ENCODE measurements around the gene MSI2.

The MSI2 gene

DNA sequence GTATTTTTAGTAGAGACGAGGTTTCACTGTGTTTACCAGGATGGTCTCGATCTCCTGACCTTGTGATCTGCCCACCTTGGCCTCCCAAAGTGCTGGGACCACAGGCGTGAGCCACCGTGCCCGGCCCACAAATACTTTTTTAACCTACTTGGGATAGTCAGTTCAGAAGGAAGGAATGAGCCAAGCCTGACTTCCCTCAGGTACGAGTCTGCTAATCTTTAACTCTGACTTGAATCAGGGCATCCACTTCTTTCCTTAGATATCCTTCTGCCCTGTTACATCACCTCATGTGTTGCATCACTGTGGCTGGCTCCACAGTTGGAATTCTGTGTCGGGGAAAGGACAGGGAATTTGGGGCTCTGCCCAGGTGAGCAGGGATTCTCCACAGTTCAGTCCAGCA is 120.8 kb downstream of the MSI2 start:
- Histone ChIP-seq H3K4me3 (no peak overlapping the region), H3K4me1 (peaks cover 14% of the 10 kb centered on the region), H3K27me3 (ENCODE audit: low read depth) (no peaks in the 10 kb centered on the region), H3K9me3 (no peaks in the 10 kb centered on the region), H3K36me3 (replicated peaks) (peaks cover 4% of the 10 kb centered on the region; the same call in 1 of the 2 replicates)
- in situ Hi-C loops (cut with MboI; ENCODE audit: low sequenced_read_pairs), result no loop called here
- no peak for DNase-seq (ENCODE audit: low spot score in 2 of 2)

DNA sequence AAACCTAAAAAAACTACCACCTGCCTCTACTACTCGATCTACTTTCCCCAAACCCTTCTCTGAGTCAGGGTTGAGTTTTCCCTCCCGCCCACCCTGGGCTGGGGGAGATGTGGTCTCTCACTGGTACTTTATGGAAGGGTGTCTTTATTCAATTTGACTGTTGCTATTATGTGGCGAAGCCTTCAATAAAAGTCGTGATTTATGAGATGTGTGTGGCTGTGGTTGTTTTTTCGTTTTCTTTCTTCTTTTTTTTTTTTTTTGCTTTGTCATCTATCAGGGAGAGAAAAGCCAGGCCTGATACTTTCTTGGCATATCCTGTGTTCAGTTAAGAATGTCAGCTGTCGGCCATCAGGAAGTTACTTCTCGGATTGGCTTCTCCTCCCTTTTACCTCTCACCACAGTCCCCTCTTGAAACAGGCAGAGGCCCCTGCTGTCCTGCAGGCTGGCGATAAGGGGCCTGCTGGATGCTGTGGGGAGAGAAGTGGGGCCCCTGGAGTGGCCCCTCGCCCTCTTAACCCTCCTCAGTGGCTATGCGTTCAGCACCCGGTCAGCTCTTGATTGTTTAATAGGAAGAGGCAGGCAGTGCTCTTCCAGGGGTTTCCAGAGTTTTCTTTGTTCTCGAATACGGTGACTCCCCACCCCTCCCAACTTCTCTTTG is 123.0 kb downstream of the MSI2 start:
- DNase-seq (ENCODE audit: low spot score in 2 of 2), result peak; percentile 44 to 47
- Histone ChIP-seq H3K9me3 (no peaks in the 10 kb centered on the region), H3K4me1 (peaks cover 15% of the 10 kb centered on the region), H3K4me3 (no peak overlapping the region), H3K27me3 (ENCODE audit: low read depth) (no peaks in the 10 kb centered on the region), H3K36me3 (replicated peaks) (0 out of 2 replicates have a peak, but pooled peaks cover 4% of the 10 kb centered on the region)
- in situ Hi-C loops (cut with MboI; ENCODE audit: low sequenced_read_pairs), result no loop called here

DNA sequence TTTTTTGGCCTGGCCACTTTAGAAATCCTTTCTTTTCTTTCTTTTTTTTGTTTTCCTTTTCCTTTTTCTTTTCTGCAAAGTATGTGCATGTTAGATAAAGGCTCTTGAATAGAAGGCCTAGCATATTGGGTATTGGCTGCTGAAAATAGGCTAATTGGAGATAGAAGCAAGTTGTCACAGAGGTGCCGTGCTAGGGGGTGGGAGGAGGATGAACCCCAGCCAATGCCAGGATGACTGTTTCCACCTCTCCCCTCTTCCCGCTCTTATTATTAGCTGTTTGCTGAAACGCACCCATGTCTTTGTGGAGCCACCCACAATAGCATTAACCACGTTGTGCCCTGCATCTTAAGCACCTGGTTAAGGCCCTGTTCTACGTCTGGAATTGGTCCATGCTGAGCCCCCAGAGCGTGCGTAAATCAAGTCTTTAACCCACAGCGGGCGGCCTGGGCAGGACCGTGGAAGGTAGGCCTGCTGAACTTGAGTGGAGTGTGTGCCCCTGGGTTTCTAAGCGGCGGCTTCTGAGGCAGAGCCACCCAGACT is 123.6 kb downstream of the MSI2 start:
- Histone ChIP-seq H3K27me3 (ENCODE audit: low read depth) (no peaks in the 10 kb centered on the region), H3K4me1 (peaks cover 21% of the 10 kb centered on the region), H3K9me3 (no peaks in the 10 kb centered on the region), H3K36me3 (replicated peaks) (0 out of 2 replicates have a peak, but pooled peaks cover 4% of the 10 kb centered on the region), H3K4me3 (no peak overlapping the region)
- DNase-seq (ENCODE audit: low spot score in 2 of 2), result peak; percentile 39 to 54
- in situ Hi-C loops (cut with MboI; ENCODE audit: low sequenced_read_pairs), result no loop called here

DNA sequence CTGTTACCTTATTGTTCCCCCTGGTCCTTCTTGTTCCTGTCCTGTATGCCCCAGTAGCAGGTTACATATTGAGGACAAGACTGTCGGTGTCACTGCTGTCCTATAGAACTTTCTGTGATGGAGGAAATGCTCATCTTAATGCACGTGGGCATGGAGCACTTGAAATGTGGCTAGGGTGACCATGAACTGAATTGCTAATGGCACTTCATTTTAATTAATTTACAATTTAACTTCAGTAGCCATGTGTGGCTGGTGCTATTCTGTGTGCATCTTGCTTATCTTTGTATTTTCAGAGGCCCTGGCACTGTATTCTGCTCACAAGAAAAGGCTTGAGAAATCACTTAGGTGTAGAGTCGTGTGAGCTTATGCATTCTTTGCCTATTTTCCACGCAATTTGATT is 125.2 kb downstream of the MSI2 start:
- Histone ChIP-seq H3K9me3 (no peaks in the 10 kb centered on the region), H3K27me3 (ENCODE audit: low read depth) (no peaks in the 10 kb centered on the region), H3K36me3 (replicated peaks) (0 out of 2 replicates have a peak, but pooled peaks cover 4% of the 10 kb centered on the region), H3K4me3 (no peak overlapping the region), H3K4me1 (peaks cover 24% of the 10 kb centered on the region)
- in situ Hi-C loops (cut with MboI; ENCODE audit: low sequenced_read_pairs), result no loop called here
- DNase-seq (ENCODE audit: low spot score in 2 of 2), result no peak

DNA sequence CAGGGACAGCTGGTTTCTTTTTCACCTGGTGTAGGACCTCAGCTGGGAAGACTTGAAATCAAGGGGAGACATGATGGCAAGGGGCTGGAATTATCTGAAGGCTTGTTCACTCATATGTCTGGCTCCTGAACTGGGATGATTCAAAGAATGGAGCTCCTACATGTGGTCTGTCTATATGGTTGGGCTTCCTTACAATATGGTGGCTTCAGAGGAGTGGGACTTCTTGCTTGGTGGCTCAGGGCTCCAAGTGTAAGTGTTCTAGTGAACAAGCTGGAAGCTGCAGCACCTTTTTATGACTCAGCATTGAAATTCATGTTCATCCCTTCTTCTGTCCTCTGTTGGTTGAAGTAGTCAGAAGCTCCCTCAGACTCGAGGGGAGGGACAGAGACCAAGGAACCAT is 127.9 kb downstream of the MSI2 start:
- in situ Hi-C loops (cut with MboI; ENCODE audit: low sequenced_read_pairs), result no loop called here
- Histone ChIP-seq H3K4me3 (no peak overlapping the region), H3K9me3 (no peaks in the 10 kb centered on the region), H3K4me1 (peaks cover 21% of the 10 kb centered on the region), H3K27me3 (ENCODE audit: low read depth) (no peaks in the 10 kb centered on the region), H3K36me3 (replicated peaks) (0 out of 2 replicates have a peak, but pooled peaks cover 4% of the 10 kb centered on the region)
- DNase-seq (ENCODE audit: low spot score in 2 of 2), result no peak

DNA sequence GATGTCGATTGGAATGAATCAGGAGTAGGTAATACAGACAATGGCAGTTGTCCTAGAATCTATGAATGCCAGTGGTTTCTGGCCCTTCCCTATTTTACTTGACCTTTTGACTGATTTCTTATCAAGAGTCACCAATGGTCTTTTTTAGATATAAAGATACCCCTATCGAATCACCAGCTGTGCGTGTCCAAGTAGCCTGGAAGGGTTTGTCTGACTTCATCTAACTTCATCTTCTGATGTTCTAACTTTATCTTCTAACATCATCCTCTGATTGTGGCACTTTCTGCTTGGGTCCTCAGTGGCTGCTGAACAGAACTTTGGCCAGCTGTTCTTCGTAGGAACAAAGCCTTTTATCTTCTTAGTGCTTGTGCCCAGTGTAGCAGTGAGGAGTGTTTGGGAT is 129.7 kb downstream of the MSI2 start:
- no peak for DNase-seq (ENCODE audit: low spot score in 2 of 2)
- H3K4me3 ChIP-seq, result no peak overlapping the region
- in situ Hi-C loops (cut with MboI; ENCODE audit: low sequenced_read_pairs), result no loop called here
- no peaks in the 10 kb centered on the region for H3K9me3 ChIP-seq
- H3K4me1 ChIP-seq, result peaks cover 10% of the 10 kb centered on the region
- H3K36me3 ChIP-seq (replicated peaks), result no peaks in the 10 kb centered on the region
- H3K27me3 ChIP-seq (ENCODE audit: low read depth), result no peaks in the 10 kb centered on the region

DNA sequence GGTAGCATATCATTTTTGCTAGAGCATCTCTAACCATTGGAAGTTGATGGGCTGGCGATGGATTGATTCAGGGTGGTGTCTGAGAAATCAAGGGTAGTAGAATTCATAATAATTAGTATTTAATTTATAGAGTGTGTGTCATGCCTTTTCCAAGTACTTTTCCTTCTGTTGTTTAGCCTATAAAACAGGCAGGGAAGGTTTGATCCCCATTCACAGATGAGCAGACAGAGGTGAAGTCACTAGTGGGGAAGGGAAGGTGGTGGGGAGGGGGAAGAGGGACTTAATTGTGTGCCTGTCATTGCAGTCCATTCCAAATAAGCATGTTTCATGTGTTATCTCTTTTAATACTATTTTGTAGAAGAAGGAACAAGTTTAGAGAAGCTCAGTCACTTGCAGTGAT is 131.3 kb downstream of the MSI2 start:
- no peak overlapping the region for H3K4me3 ChIP-seq
- DNase-seq (ENCODE audit: low spot score in 2 of 2), result no peak
- H3K4me1 ChIP-seq, result peaks cover 10% of the 10 kb centered on the region
- H3K36me3 ChIP-seq (replicated peaks), result no peaks in the 10 kb centered on the region
- in situ Hi-C loops (cut with MboI; ENCODE audit: low sequenced_read_pairs), result no loop called here
- no peaks in the 10 kb centered on the region for H3K9me3 ChIP-seq
- H3K27me3 ChIP-seq (ENCODE audit: low read depth), result no peaks in the 10 kb centered on the region

DNA sequence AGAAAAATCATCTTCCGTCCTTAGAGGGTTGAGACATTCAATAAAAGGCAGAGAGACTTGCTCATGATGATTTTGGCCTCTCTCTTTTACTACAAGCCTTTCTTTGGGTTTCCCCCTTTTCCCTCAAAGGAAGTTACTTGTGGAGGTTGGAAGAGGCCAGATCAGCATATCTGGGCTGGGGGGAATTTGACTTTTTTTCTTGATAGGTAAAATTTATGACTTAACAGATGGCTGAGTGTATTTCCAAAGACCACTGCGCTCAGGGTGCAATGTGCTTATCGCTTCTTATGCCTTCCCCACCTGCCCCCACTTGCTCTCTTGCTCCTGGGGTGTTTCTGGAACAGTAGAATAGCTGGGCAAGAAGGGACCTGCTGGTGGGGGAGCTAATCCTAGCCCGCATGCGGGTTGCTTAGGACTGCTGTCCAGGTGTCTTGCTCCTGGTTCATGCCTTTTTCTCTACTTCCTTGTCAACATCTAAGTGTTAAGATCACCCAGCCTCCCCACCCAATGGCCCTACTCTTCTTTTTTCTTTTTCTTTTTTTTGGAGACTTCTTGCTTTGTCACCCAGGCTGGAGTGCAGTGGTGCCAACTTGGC is 131.9 kb downstream of the MSI2 start:
- Histone ChIP-seq H3K27me3 (ENCODE audit: low read depth) (no peaks in the 10 kb centered on the region), H3K36me3 (replicated peaks) (no peaks in the 10 kb centered on the region), H3K4me1 (peaks cover 10% of the 10 kb centered on the region), H3K9me3 (peaks cover 3% of the 10 kb centered on the region; the same call in 1 of the 2 replicates), H3K4me3 (no peak overlapping the region)
- in situ Hi-C loops (cut with MboI; ENCODE audit: low sequenced_read_pairs), result no loop called here
- no peak for DNase-seq (ENCODE audit: low spot score in 2 of 2)

DNA sequence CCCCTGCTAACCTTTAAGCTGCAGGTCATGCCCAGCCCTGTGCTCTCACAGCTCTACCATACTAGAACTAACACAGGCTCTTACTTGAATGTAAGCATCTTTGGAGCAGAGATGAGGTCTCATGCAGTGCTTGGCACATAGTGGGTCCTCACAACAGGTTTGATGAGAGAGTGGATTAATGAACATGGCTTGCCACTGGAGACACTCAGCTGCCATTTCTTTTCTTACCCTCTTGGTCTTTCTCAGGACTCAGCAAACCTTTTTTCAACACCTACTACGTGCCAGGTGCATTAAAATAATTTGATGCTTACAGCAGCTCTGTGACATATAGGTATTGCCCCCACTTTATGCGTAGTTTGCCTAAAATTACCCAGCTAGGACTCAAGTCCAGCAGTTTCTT is 133.2 kb downstream of the MSI2 start:
- no peaks in the 10 kb centered on the region for H3K27me3 ChIP-seq (ENCODE audit: low read depth)
- H3K4me3 ChIP-seq, result no peak overlapping the region
- H3K9me3 ChIP-seq, result peaks cover 8% of the 10 kb centered on the region; the same call in 1 of the 2 replicates
- in situ Hi-C loops (cut with MboI; ENCODE audit: low sequenced_read_pairs), result no loop called here
- H3K4me1 ChIP-seq, result peaks cover 8% of the 10 kb centered on the region
- no peak for DNase-seq (ENCODE audit: low spot score in 2 of 2)
- H3K36me3 ChIP-seq (replicated peaks), result no peaks in the 10 kb centered on the region

DNA sequence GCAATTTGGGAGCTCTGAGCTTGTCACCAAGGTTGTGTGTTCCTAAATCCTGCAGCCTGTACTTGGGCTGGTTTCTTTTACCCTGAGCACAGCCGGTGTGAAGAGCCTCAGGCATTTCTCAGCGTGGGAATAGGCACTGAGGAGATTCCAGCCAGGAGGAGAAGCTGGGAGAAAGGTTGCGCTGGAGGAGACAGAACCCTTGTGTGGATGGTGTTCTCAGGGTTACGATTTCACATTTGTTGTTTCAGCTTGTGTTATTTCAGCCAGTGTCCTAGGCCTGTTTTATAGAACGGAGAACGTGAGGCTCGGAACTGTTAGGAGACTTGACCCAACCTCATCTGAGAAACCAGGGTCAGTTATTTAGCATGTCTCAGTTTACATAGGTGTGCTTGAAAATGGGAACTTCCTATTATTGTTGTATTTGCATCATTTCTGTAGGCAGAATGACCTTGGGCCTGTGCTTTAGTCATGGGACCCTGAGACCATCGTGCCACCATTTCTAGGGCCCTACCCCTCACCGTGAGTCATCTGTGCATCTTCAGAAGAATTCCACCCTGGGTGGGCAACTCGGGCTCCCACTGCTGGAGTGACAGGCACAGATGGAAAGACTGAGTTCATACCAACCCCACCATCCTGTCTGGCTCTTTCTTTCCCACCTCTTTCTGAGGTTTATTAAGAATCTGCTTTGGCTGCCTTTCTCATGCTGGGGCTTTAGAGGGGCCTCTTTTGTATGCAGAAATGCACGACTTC is 134.9 kb downstream of the MSI2 start:
- Histone ChIP-seq H3K36me3 (replicated peaks) (no peaks in the 10 kb centered on the region), H3K4me1 (no peaks in the 10 kb centered on the region), H3K9me3 (peaks cover 8% of the 10 kb centered on the region; the same call in 1 of the 2 replicates), H3K4me3 (no peak overlapping the region), H3K27me3 (ENCODE audit: low read depth) (no peaks in the 10 kb centered on the region)
- peak in 1 of 2 experiments; percentile 85 for DNase-seq (ENCODE audit: low spot score in 2 of 2)
- in situ Hi-C loops (cut with MboI; ENCODE audit: low sequenced_read_pairs), result no loop called here

DNA sequence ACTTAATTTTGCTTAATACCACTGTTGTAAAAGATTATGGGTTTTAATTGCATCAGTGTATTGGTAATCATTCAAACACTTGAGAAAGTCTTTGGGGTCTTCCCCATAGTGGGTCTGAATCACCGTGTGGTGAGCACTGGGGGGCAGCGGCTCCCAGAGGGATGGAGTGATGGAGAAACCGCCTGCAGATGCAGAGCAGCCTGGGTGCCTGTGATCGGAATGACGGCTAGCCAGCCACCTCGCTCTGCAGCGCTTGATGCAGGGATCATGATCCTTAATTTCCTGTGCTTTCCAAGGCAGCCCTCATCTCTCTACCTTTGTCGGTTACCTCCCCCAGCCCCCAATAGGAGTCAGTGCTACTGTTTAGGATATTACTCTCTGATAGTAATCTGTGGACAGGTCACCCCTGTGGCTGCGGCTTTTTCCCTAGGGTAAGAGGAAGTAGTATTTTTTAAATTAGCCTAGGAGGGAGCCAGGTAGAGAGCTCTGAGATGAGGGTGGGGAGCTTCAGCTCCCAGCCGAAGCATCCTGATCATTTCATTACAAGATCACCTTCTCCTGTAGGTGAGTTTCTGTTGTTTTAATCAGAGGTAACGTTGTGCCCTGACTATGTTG is 135.6 kb downstream of the MSI2 start:
- no peak overlapping the region for H3K4me3 ChIP-seq
- no peaks in the 10 kb centered on the region for H3K27me3 ChIP-seq (ENCODE audit: low read depth)
- H3K36me3 ChIP-seq (replicated peaks), result no peaks in the 10 kb centered on the region
- H3K4me1 ChIP-seq, result no peaks in the 10 kb centered on the region
- H3K9me3 ChIP-seq, result peaks cover 8% of the 10 kb centered on the region; the same call in 1 of the 2 replicates
- DNase-seq (ENCODE audit: low spot score in 2 of 2), result no peak
- in situ Hi-C loops (cut with MboI; ENCODE audit: low sequenced_read_pairs), result no loop called here

DNA sequence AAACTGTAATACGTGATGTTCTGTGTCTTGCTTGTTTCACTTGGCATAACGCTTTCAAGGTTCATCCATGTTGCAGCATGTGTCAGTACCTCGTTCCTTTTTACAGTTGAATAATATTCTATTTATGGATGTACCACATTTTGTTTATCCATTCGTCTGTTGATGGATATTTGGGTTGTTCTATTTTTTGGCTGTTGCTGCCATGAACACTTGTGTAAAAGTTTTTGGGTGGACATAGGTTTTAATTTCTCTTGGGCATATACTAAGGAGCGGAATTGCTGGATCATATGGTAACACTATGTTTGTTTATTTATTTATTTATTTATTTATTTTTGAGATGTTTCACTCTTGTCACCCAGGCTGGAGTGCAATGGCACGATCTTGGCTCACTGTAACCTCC is 137.0 kb downstream of the MSI2 start:
- H3K9me3 ChIP-seq, result peaks cover 8% of the 10 kb centered on the region; the same call in 1 of the 2 replicates
- in situ Hi-C loops (cut with MboI; ENCODE audit: low sequenced_read_pairs), result no loop called here

DNA sequence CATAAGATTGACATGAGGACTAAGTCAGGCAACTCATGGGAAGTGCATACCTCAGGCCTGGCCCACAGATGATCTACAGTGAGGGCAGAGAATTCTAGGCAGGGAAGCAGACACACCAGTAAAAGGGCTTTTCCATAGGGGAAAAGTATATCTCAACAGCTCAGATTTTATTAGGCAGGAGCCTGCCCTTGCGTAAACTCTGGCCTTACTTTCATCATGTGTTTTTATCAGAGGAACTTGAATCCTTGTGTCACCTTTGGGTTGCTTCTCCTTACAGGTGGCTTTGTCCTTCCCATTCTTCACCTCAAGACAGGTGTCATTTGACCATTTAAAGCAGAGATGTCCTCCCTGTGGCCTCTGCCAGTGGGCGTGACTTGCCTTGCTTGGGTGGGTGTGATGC is 138.1 kb downstream of the MSI2 start:
- in situ Hi-C loops (cut with MboI; ENCODE audit: low sequenced_read_pairs), result no loop called here
- Histone ChIP-seq H3K4me3 (no peak overlapping the region), H3K9me3 (peaks cover 8% of the 10 kb centered on the region; the same call in 1 of the 2 replicates), H3K4me1 (no peaks in the 10 kb centered on the region), H3K36me3 (replicated peaks) (no peaks in the 10 kb centered on the region), H3K27me3 (ENCODE audit: low read depth) (no peaks in the 10 kb centered on the region)
- no peak for DNase-seq (ENCODE audit: low spot score in 2 of 2)

More for the DNA sequence above, 137.0 kb downstream of the MSI2 start:
- no peaks in the 10 kb centered on the region for H3K27me3 ChIP-seq (ENCODE audit: low read depth)
- no peak overlapping the region for H3K4me3 ChIP-seq
- no peaks in the 10 kb centered on the region for H3K36me3 ChIP-seq (replicated peaks)
- H3K4me1 ChIP-seq, result no peaks in the 10 kb centered on the region
- DNase-seq (ENCODE audit: low spot score in 2 of 2), result no peak
